Regular cardiac myocyte (primary cell): ENCODE results near the gene CROCC2. TPM values are rescaled to one million over a fixed set of nuclear protein-coding genes. Genes with fewer than 3 reads are reported as not detected.

ENCODE experiments used
- total RNA-seq: library from RNA; depleted of rRNA; stranded (reverse); fragments of >200 nt; gene quantifications from 2 replicates; pipeline ENCODE4 v1.2.3, GENCODE V29; 2014

The CROCC2 gene
- total RNA-seq = not detected in 2 replicates

DNA sequence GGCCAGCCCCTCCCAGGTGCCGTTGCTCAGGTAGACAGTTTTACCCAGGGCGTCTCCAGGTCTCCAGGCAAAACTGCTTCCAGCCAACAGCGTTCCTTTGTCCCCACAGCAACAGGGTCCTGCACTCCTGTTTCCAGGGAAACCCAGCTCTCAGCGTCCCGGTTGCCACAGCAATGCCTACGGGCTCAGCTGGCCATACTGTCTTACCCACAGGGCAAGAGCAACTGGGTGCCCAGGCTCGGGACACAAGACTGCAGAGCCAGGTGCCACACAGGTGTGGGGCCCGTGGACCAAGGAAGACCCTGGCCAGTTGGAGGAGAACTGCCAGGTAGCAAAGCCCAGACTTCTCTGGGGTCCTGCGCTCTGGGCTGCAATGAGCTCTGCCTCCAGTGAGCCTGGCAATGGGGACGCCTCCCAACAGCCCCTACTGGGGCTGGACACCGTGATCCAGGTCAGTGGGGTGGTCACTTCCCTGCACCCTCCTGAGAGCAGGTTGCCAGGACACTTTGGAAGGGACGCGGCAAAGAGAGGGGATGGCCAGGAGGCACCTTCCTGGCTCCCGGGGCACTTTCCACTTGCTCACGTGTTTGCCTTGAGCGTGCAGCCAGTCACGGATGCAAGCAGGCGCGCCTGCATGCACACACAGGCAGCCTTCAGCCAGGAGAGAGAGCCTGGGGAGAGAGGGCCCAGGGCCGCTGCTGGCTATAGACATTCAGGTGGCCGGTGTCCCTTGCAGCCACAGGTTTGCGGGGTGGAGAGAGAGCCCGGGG, at the start of gene CROCC2:
Gene CROCC2 (plus strand): TSS at position 196 of the 770 bp plus-strand sequence. CDS start 178 bp downstream, at position 374.

DNA sequence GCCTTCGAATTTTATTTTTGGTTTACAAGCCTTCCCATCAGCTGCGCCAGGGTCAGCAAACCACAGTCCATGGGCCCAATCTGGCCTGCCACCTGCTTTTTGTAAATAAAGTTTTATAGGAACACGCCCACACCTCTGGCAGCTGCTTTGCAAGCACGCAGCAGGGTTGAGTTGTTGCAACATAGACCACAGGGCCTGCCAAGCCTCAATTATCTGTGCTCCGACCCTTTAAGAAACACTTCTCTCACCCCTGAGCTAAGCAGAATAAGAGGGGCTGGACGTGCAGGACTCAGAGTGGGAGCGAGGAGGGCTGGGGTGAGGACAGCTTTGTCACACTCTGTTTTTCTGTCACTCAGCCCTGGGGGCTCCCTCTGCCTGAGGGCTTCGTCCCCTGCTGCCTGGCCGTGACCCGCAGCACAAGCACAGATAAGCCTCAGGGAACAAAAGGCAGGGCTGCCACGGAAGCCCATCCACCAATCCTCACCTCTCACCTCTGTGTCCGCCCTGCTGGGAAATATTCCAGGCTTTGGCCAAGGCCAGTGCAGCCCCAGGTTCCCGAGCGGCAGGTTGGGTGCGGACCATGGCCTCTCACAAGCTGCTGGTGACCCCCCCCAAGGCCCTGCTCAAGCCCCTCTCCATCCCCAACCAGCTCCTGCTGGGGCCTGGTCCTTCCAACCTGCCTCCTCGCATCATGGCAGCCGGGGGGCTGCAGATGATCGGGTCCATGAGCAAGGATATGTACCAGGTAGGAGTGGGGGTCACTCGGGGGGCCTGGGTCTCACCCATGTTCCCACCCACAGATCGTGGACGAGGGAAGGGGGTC, 37.6 kb upstream of the CROCC2 start, which contains the start of gene AGXT:
Gene AGXT (plus strand): TSS at position 539 of the 823 bp plus-strand sequence. CDS start 42 bp downstream, at position 581.

DNA sequence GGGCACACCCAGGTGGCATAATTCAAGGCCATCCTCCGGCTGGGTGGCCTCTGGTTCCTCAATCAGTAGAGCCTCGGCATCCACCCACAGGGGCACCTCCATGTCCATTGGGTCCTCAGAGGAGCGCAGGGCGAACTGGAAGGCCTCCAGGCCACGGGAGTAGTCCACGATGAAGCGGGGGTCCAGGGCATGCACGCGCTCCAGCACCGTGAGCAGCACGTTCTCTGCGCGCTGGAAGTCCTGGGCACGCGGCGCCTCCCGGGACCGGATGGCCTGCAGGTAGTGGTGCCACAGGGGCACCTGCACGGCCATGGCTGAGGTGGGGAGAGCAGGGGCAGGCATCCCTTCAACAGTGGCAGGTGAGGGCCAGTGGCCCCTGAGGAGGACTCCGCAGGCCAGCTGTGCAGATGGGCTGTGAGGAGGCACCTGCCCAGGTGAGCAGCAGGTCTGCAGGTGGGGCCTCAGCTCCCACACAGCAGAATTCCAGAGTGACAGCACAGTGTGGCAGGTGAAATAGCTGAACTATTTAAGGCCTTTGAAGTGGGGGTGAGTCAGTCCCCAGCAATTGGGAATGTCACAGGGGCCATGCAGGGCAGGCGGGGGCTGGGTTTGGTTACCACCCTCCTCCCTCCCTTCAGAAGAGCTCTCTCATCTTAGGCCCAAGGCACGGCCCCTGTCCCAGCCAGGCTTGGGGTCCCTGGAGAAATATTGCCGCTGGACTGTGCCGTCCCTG, 10.3 kb upstream of the CROCC2 start, which contains the start of gene MAB21L4:
Gene MAB21L4 (minus strand): TSS at position 501 of the 733 bp plus-strand sequence. CDS start 159 bp downstream, at position 342.

DNA sequence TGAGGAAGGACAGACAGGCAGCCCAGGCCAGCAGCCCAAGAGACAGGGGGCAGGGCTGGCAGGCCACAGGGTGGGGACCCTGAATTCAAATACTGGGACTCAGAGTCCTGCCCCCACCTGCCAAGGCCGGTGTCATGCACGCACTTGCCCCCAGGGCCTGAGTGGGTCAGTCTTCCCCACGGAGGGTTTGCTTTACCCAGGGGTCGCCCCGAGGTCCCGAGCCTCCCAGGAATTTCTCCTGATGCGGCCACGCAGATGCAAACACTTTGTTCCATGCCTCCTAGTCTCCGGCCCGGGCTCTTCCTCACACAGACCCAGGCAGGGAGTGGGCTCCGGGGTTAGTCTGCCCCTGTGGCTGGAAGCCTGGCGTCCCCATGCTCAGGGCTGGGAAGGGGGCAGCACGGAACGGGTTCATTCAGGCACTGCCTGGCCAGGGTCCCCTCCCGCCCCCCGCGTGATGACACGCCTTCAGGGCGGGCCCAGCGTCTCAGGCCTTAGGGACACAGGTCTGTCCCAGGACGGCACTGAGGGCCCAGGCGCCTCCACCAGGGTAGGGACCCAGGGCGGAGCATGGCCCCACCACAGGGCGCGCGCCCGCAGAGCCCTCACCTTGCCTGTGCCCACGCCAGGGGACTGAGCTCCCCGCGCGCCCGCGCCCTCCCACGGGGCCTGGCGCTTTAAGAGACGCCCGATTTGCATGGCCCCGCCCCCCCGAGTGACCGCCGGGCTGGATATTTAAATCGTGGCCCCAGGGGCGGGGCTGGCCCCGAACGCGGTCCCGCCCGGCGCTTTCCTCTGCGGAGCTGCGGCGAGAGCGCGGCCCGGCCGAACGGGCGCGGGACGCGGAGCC, 91.9 kb downstream of the CROCC2 start, which contains the start of gene SNED1:
Gene SNED1 (plus strand): TSS at position 763 of the 850 bp plus-strand sequence. CDS start 220 bp downstream, outside the sequence.

Other genes starting within 250 kb of the CROCC2 start
- gene AQP12B, start 223.5 kb upstream of the CROCC2 start, total RNA-seq = not detected in 2 replicates
- gene AQP12A, start 214.5 kb upstream of the CROCC2 start, total RNA-seq = not detected in 2 replicates
- gene KIF1A, start 86.1 kb upstream of the CROCC2 start, total RNA-seq = under 0.01 TPM in 1 of 2 replicates, not detected in the other
- gene AGXT, start 37.5 kb upstream of the CROCC2 start, total RNA-seq = not detected in 2 replicates
- not detected in 2 replicates for gene MAB21L4, start 10.2 kb upstream of the CROCC2 start, total RNA-seq
- gene SNED1, start 92.3 kb downstream of the CROCC2 start, total RNA-seq = 4.6 and 10.7 TPM in 2 replicates
- gene MTERF4, start 196.0 kb downstream of the CROCC2 start, total RNA-seq = 22.6 and 25.7 TPM in 2 replicates
- gene PASK, start 243.1 kb downstream of the CROCC2 start, total RNA-seq = 2.3 and 7.7 TPM in 2 replicates
- 53.3 and 126 TPM in 2 replicates for gene PPP1R7, start 244.1 kb downstream of the CROCC2 start, total RNA-seq